MM.1S (cell line): ENCODE measurements around the gene CD48.
"Not testable (repeated sequence)": the region's sequence is repeated elsewhere in the genome, so short reads cannot be mapped to it uniquely, and the experiment has no call there.

ENCODE experiments used
- EZH2 ChIP-seq: fragments of 300-600 bp; sonication (generic); optimal IDR thresholded peaks from 2 replicates; pipeline ENCODE3; 2017; ENCODE audit warnings: low read depth, mild to moderate bottlenecking, antibody characterized with exemption, low read length, mixed read lengths
- TF ChIP-seq, protein P1 (sequence below): fragments of 300-600 bp; sonication (generic); IDR thresholded peaks from 2 replicates; pipeline ENCODE4 v1.5.1; 2016; ENCODE audit warnings: antibody characterized with exemption, low read length, mixed read lengths

GRCh38 chr1:160714034-160714648, 2.5 kb upstream of the CD48 start:
- not testable (repeated sequence) for TF ChIP-seq EZH2
- TF ChIP-seq, protein P1, sequence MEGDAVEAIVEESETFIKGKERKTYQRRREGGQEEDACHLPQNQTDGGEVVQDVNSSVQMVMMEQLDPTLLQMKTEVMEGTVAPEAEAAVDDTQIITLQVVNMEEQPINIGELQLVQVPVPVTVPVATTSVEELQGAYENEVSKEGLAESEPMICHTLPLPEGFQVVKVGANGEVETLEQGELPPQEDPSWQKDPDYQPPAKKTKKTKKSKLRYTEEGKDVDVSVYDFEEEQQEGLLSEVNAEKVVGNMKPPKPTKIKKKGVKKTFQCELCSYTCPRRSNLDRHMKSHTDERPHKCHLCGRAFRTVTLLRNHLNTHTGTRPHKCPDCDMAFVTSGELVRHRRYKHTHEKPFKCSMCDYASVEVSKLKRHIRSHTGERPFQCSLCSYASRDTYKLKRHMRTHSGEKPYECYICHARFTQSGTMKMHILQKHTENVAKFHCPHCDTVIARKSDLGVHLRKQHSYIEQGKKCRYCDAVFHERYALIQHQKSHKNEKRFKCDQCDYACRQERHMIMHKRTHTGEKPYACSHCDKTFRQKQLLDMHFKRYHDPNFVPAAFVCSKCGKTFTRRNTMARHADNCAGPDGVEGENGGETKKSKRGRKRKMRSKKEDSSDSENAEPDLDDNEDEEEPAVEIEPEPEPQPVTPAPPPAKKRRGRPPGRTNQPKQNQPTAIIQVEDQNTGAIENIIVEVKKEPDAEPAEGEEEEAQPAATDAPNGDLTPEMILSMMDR = 0 out of 2 replicates have a peak, but pooled peaks have one; percentile 8
